GM23338 (cell line): Measurements from ENCODE around the gene LYZ. TPM values are rescaled to one million over a fixed set of nuclear protein-coding genes. Genes with fewer than 3 reads are reported as not detected.

Experiments
- ATAC-seq: fragments of 200-7000 bp; cut with Tn5 transposase; 3 replicates; pipeline ENCODE4 v1.9.1; 2020
- DNase-seq: peaks from one replicate; pipeline ENCODE4 v3.0.0-alpha.2; 2015; ENCODE audit warnings: low spot score
- H2AFZ ChIP-seq: fragments of 200-600 bp; sonication (generic); 2 replicates; pipeline ENCODE4 v1.8.0; 2016; ENCODE audit warnings: antibody characterized with exemption, mild to moderate bottlenecking, moderate library complexity
- H3F3A ChIP-seq: fragments of 200-600 bp; sonication (generic); replicated peaks from 2 replicates; pipeline ENCODE4 v1.8.0; 2017; ENCODE audit warnings: antibody characterized with exemption, mixed run types, low read depth
- H3K27ac ChIP-seq: fragments of 200-600 bp; sonication (generic); 2 replicates; pipeline ENCODE4 v1.6.1; 2016; ENCODE audit warnings: low read depth
- H3K27me3 ChIP-seq: fragments of 200-600 bp; sonication (generic); 2 replicates; pipeline ENCODE4 v1.8.0; 2016; ENCODE audit warnings: mild to moderate bottlenecking, mixed run types, moderate library complexity; ENCODE audit not compliant: insufficient read depth
- H3K36me3 ChIP-seq: fragments of 200-600 bp; sonication (generic); 2 replicates; pipeline ENCODE4 v1.8.0; 2016; ENCODE audit warnings: mild to moderate bottlenecking; ENCODE audit not compliant: insufficient read depth
- H3K4me1 ChIP-seq: fragments of 200-600 bp; sonication (generic); 2 replicates; pipeline ENCODE4 v1.8.0; 2016; ENCODE audit warnings: mild to moderate bottlenecking, moderate library complexity; ENCODE audit not compliant: insufficient read depth
- H3K4me2 ChIP-seq: fragments of 200-600 bp; sonication (generic); 2 replicates; pipeline ENCODE4 v1.7.1; 2017; ENCODE audit warnings: mixed run types
- H3K4me3 ChIP-seq: fragments of 200-600 bp; sonication (generic); 2 replicates; pipeline ENCODE4 v1.6.1; 2016; ENCODE audit warnings: mixed run types
- H3K79me2 ChIP-seq: fragments of 200-600 bp; sonication (generic); replicated peaks from 2 replicates; pipeline ENCODE4 v1.8.0; 2017; ENCODE audit warnings: mild to moderate bottlenecking; ENCODE audit not compliant: insufficient read depth
- H3K9me2 ChIP-seq: fragments of 200-600 bp; sonication (generic); 2 replicates; pipeline ENCODE4 v1.8.0; 2017; ENCODE audit not compliant: insufficient read depth
- H4K20me1 ChIP-seq: fragments of 200-600 bp; sonication (generic); replicated peaks from 2 replicates; pipeline ENCODE4 v1.8.0; 2017; ENCODE audit warnings: mild to moderate bottlenecking; ENCODE audit not compliant: insufficient read depth
- H3K27ac Mint-ChIP-seq: 2 replicates; pipeline ENCODE4 v1.8.0; 2020; ENCODE audit warnings: inconsistent platforms, mild to moderate bottlenecking, moderate library complexity, mixed read lengths
- H3K27me3 Mint-ChIP-seq: 3 replicates; pipeline ENCODE4 v1.8.0; 2022; ENCODE audit warnings: low read depth, mild to moderate bottlenecking, moderate library complexity, mixed read lengths, inconsistent platforms; ENCODE audit not compliant: insufficient read depth, poor library complexity
- H3K36me3 Mint-ChIP-seq: 3 replicates; pipeline ENCODE4 v1.8.0; 2021; ENCODE audit warnings: low read depth, mild to moderate bottlenecking, inconsistent platforms, moderate library complexity, mixed read lengths
- H3K4me1 Mint-ChIP-seq: 3 replicates; pipeline ENCODE4 v1.8.0; 2020; ENCODE audit warnings: mild to moderate bottlenecking, inconsistent platforms, mixed read lengths
- H3K4me3 Mint-ChIP-seq: 3 replicates; pipeline ENCODE4 v1.8.0; 2021; ENCODE audit warnings: moderate library complexity, mild to moderate bottlenecking, inconsistent platforms, mixed read lengths
- H3K9me3 Mint-ChIP-seq: 3 replicates; pipeline ENCODE4 v1.8.0; 2020; ENCODE audit warnings: moderate library complexity, mild to moderate bottlenecking, inconsistent platforms, mixed read lengths
- CREB1 ChIP-seq: fragments of 250-450 bp; sonication (Bioruptor Pico); IDR thresholded peaks from 2 replicates; pipeline ENCODE4 v1.5.0; 2020; ENCODE audit warnings: low read depth, mild to moderate bottlenecking, moderate library complexity
- EZH2phosphoT487 ChIP-seq: fragments of 200-600 bp; sonication (generic); IDR thresholded peaks from one replicate; pipeline ENCODE4 v1.8.1; 2018; ENCODE audit warnings: antibody characterized with exemption; ENCODE audit not compliant: unreplicated experiment
- JUNB ChIP-seq: IDR thresholded peaks from one replicate; pipeline ENCODE4 v1.6.1; 2016; ENCODE audit warnings: antibody characterized with exemption; ENCODE audit not compliant: unreplicated experiment
- NANOG ChIP-seq: IDR thresholded peaks from 2 replicates; pipeline ENCODE4 v1.6.1; 2016; ENCODE audit warnings: antibody characterized with exemption, borderline replicate concordance
- POLR2AphosphoS5 ChIP-seq: IDR thresholded peaks from 2 replicates; pipeline ENCODE4 v1.6.1; 2016; ENCODE audit warnings: antibody characterized with exemption, low read depth
- ZNF331 ChIP-seq: fragments of 250-450 bp; sonication (Bioruptor Pico); IDR thresholded peaks from 2 replicates; pipeline ENCODE4 v1.5.0; 2020; ENCODE audit warnings: low read depth, mild to moderate bottlenecking, moderate library complexity
- polyA plus RNA-seq: library from polyadenylated mRNA; unstranded; fragments of >200 nt; fragmentation: Nextera tagmentation; extraction: Ambion mirVana; gene quantifications from 2 replicates; pipeline ENCODE4 v1.2.1, GENCODE V29; 2016
- total RNA-seq: library from RNA; depleted of rRNA; stranded (reverse); fragments of >200 nt; shearing (Covaris generic); gene quantifications from 2 replicates; pipeline ENCODE4 v1.2.3, GENCODE V29; 2014
- TF ChIP-seq, protein P1 (sequence below), 2 experiments: fragments of 200-600 bp in 1 of 2; sonication (generic) in 1 of 2; conservative IDR thresholded peaks; 2 replicates each; pipeline versions ENCODE4 v1.5.1 to v1.6.1; 2016 to 2017; ENCODE audit warnings: antibody characterized with exemption in 2 of 2, low read depth in 2 of 2, mild to moderate bottlenecking in 2 of 2, moderate library complexity in 1 of 2
- TF ChIP-seq, protein P2 (sequence below): IDR thresholded peaks from one replicate; pipeline ENCODE4 v1.6.1; 2018; ENCODE audit warnings: antibody characterized with exemption; ENCODE audit not compliant: unreplicated experiment
- TF ChIP-seq, protein P3 (sequence below): IDR thresholded peaks from 2 replicates; pipeline ENCODE4 v1.6.1; 2016; ENCODE audit warnings: antibody characterized with exemption
- TF ChIP-seq, protein P4 (sequence below): fragments of 250-450 bp; sonication (Bioruptor Pico); IDR thresholded peaks from 2 replicates; pipeline ENCODE4 v1.5.0; 2020; ENCODE audit warnings: mild to moderate bottlenecking, moderate library complexity

The LYZ gene
- total and polyA plus RNA-seq, 2 experiments from 2014 or later = not detected

DNA sequence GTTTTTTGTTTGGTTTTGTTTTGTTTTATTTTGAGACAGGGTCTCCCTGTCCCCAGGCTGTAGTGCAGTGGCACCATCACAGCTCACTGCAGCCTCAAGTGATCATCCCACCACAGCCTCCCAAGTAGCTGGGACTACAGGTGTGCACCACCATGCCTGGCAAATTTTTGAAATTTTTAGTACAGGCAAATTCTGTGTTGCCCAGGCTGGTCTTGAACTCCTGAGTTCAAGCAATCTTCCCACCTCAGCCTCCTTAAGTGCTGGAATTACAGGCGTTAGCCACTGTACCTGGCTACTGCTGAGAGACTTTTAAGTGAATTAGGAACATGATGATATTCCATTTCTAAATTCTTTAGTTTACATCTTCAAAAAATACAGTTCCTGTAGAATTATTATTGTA, 2.6 kb downstream of the LYZ start:
- H3K9me3 Mint-ChIP-seq = no peaks in the 10 kb centered on the region
- H4K20me1 ChIP-seq = no peaks in the 10 kb centered on the region
- no peak overlapping the region for H3K4me3 ChIP-seq
- DNase-seq = no peak
- no peaks in the 10 kb centered on the region for H3K27me3 Mint-ChIP-seq
- H3K4me3 Mint-ChIP-seq = no peak overlapping the region
- H3F3A ChIP-seq = no peaks in the 10 kb centered on the region
- H3K4me1 ChIP-seq = no peaks in the 10 kb centered on the region
- no peak overlapping the region for H3K4me2 ChIP-seq
- no peaks in the 10 kb centered on the region for H3K36me3 Mint-ChIP-seq
- TF ChIP-seq, protein P1, sequence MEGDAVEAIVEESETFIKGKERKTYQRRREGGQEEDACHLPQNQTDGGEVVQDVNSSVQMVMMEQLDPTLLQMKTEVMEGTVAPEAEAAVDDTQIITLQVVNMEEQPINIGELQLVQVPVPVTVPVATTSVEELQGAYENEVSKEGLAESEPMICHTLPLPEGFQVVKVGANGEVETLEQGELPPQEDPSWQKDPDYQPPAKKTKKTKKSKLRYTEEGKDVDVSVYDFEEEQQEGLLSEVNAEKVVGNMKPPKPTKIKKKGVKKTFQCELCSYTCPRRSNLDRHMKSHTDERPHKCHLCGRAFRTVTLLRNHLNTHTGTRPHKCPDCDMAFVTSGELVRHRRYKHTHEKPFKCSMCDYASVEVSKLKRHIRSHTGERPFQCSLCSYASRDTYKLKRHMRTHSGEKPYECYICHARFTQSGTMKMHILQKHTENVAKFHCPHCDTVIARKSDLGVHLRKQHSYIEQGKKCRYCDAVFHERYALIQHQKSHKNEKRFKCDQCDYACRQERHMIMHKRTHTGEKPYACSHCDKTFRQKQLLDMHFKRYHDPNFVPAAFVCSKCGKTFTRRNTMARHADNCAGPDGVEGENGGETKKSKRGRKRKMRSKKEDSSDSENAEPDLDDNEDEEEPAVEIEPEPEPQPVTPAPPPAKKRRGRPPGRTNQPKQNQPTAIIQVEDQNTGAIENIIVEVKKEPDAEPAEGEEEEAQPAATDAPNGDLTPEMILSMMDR (conservative IDR thresholded peaks at IDR 0.05; ENCODE audit: low read depth in 2 of 2) = no peak
- TF ChIP-seq CREB1 = no peak
- TF ChIP-seq NANOG = no peak
- no peak for TF ChIP-seq ZNF331
- no peak for TF ChIP-seq JUNB
- TF ChIP-seq, protein P2, sequence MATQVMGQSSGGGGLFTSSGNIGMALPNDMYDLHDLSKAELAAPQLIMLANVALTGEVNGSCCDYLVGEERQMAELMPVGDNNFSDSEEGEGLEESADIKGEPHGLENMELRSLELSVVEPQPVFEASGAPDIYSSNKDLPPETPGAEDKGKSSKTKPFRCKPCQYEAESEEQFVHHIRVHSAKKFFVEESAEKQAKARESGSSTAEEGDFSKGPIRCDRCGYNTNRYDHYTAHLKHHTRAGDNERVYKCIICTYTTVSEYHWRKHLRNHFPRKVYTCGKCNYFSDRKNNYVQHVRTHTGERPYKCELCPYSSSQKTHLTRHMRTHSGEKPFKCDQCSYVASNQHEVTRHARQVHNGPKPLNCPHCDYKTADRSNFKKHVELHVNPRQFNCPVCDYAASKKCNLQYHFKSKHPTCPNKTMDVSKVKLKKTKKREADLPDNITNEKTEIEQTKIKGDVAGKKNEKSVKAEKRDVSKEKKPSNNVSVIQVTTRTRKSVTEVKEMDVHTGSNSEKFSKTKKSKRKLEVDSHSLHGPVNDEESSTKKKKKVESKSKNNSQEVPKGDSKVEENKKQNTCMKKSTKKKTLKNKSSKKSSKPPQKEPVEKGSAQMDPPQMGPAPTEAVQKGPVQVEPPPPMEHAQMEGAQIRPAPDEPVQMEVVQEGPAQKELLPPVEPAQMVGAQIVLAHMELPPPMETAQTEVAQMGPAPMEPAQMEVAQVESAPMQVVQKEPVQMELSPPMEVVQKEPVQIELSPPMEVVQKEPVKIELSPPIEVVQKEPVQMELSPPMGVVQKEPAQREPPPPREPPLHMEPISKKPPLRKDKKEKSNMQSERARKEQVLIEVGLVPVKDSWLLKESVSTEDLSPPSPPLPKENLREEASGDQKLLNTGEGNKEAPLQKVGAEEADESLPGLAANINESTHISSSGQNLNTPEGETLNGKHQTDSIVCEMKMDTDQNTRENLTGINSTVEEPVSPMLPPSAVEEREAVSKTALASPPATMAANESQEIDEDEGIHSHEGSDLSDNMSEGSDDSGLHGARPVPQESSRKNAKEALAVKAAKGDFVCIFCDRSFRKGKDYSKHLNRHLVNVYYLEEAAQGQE = no peak
- TF ChIP-seq POLR2AphosphoS5 = no peak
- TF ChIP-seq, protein P3, sequence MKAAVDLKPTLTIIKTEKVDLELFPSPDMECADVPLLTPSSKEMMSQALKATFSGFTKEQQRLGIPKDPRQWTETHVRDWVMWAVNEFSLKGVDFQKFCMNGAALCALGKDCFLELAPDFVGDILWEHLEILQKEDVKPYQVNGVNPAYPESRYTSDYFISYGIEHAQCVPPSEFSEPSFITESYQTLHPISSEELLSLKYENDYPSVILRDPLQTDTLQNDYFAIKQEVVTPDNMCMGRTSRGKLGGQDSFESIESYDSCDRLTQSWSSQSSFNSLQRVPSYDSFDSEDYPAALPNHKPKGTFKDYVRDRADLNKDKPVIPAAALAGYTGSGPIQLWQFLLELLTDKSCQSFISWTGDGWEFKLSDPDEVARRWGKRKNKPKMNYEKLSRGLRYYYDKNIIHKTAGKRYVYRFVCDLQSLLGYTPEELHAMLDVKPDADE = no peak
- H3K27ac Mint-ChIP-seq = no peak overlapping the region
- H2AFZ ChIP-seq = no peak overlapping the region
- H3K36me3 ChIP-seq = no peaks in the 10 kb centered on the region
- H3K79me2 ChIP-seq = no peaks in the 10 kb centered on the region
- peaks cover 14% of the 10 kb centered on the region for H3K4me1 Mint-ChIP-seq
- no peaks in the 10 kb centered on the region for H3K27me3 ChIP-seq
- H3K27ac ChIP-seq = no peak overlapping the region
- ATAC-seq = no peak
- H3K9me2 ChIP-seq = no peaks in the 10 kb centered on the region

DNA sequence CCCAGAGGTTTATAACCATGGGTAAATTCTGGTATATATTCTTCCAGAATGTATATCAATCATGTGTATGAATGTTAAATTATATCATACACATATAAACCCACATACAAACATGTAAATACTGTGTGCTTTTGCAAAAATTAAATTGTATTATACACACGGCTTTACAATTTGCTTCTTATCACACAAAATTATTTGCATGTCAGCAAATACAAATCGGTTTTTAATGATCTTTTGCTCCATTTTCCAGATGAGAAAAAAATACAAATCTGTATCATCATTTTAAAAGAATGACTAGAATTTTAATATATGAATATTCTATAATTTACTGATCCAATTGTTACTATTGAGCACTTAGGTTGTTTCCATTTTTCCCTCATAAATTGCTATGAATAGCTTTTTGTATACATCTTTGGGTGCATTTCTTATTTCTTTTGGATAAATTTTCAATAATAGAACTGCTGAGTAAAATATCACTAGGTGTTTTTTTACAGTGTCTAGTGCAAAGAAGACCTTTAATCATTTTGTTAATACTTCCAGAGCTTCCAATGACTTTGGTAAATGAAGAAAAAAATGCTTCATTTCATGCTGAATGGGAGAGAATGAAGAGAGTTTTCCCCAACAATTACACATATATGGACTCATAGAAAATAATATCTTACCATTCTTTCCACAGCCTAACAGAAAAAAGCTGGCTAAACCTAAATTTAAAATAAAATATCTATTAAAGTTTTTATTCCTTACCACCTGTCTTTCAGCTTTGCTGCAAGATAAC, 3.5 kb downstream of the LYZ start:
- ATAC-seq = no peak
- Histone ChIP-seq H3K4me1 (no peaks in the 10 kb centered on the region), H3K27ac (no peak overlapping the region), H2AFZ (no peak overlapping the region), H3K36me3 (no peaks in the 10 kb centered on the region), H3K79me2 (no peaks in the 10 kb centered on the region), H3K9me2 (no peaks in the 10 kb centered on the region), H3K4me2 (no peak overlapping the region), H3K27me3 (no peaks in the 10 kb centered on the region), H3F3A (no peaks in the 10 kb centered on the region), H4K20me1 (no peaks in the 10 kb centered on the region), H3K4me3 (no peak overlapping the region)
- H3K9me3 Mint-ChIP-seq = no peaks in the 10 kb centered on the region
- DNase-seq = no peak
- H3K27me3 Mint-ChIP-seq = no peaks in the 10 kb centered on the region
- peaks cover 14% of the 10 kb centered on the region for H3K4me1 Mint-ChIP-seq
- no peak overlapping the region for H3K4me3 Mint-ChIP-seq
- H3K27ac Mint-ChIP-seq = no peak overlapping the region
- no peaks in the 10 kb centered on the region for H3K36me3 Mint-ChIP-seq
- TF ChIP-seq, protein P4, sequence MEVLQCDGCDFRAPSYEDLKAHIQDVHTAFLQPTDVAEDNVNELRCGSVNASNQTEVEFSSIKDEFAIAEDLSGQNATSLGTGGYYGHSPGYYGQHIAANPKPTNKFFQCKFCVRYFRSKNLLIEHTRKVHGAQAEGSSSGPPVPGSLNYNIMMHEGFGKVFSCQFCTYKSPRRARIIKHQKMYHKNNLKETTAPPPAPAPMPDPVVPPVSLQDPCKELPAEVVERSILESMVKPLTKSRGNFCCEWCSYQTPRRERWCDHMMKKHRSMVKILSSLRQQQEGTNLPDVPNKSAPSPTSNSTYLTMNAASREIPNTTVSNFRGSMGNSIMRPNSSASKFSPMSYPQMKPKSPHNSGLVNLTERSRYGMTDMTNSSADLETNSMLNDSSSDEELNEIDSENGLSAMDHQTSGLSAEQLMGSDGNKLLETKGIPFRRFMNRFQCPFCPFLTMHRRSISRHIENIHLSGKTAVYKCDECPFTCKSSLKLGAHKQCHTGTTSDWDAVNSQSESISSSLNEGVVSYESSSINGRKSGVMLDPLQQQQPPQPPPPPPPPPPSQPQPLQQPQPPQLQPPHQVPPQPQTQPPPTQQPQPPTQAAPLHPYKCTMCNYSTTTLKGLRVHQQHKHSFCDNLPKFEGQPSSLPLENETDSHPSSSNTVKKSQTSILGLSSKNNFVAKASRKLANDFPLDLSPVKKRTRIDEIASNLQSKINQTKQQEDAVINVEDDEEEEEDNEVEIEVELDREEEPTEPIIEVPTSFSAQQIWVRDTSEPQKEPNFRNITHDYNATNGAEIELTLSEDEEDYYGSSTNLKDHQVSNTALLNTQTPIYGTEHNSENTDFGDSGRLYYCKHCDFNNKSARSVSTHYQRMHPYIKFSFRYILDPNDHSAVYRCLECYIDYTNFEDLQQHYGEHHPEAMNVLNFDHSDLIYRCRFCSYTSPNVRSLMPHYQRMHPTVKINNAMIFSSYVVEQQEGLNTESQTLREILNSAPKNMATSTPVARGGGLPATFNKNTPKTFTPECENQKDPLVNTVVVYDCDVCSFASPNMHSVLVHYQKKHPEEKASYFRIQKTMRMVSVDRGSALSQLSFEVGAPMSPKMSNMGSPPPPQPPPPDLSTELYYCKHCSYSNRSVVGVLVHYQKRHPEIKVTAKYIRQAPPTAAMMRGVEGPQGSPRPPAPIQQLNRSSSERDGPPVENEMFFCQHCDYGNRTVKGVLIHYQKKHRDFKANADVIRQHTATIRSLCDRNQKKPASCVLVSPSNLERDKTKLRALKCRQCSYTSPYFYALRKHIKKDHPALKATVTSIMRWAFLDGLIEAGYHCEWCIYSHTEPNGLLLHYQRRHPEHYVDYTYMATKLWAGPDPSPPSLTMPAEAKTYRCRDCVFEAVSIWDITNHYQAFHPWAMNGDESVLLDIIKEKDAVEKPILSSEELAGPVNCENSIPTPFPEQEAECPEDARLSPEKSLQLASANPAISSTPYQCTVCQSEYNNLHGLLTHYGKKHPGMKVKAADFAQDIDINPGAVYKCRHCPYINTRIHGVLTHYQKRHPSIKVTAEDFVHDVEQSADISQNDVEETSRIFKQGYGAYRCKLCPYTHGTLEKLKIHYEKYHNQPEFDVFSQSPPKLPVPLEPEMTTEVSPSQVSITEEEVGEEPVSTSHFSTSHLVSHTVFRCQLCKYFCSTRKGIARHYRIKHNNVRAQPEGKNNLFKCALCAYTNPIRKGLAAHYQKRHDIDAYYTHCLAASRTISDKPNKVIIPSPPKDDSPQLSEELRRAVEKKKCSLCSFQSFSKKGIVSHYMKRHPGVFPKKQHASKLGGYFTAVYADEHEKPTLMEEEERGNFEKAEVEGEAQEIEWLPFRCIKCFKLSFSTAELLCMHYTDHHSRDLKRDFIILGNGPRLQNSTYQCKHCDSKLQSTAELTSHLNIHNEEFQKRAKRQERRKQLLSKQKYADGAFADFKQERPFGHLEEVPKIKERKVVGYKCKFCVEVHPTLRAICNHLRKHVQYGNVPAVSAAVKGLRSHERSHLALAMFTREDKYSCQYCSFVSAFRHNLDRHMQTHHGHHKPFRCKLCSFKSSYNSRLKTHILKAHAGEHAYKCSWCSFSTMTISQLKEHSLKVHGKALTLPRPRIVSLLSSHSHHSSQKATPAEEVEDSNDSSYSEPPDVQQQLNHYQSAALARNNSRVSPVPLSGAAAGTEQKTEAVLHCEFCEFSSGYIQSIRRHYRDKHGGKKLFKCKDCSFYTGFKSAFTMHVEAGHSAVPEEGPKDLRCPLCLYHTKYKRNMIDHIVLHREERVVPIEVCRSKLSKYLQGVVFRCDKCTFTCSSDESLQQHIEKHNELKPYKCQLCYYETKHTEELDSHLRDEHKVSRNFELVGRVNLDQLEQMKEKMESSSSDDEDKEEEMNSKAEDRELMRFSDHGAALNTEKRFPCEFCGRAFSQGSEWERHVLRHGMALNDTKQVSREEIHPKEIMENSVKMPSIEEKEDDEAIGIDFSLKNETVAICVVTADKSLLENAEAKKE = no peak
- TF ChIP-seq EZH2phosphoT487 = no peak
